GM23338 (cell line): ENCODE results near the gene SLC35B1. TPM values are rescaled to one million over a fixed set of nuclear protein-coding genes. Genes with fewer than 3 reads are reported as not detected.

ENCODE experiments used
- ATAC-seq: fragments of 200-7000 bp; cut with Tn5 transposase; 3 replicates; pipeline ENCODE4 v1.9.1; 2020
- DNase-seq: peaks from one replicate; pipeline ENCODE4 v3.0.0-alpha.2; 2015; ENCODE audit warnings: low spot score
- H2AFZ ChIP-seq: fragments of 200-600 bp; sonication (generic); 2 replicates; pipeline ENCODE4 v1.8.0; 2016; ENCODE audit warnings: antibody characterized with exemption, mild to moderate bottlenecking, moderate library complexity
- H3F3A ChIP-seq: fragments of 200-600 bp; sonication (generic); replicated peaks from 2 replicates; pipeline ENCODE4 v1.8.0; 2017; ENCODE audit warnings: antibody characterized with exemption, mixed run types, low read depth
- H3K27ac ChIP-seq: fragments of 200-600 bp; sonication (generic); 2 replicates; pipeline ENCODE4 v1.6.1; 2016; ENCODE audit warnings: low read depth
- H3K27me3 ChIP-seq: fragments of 200-600 bp; sonication (generic); 2 replicates; pipeline ENCODE4 v1.8.0; 2016; ENCODE audit warnings: mild to moderate bottlenecking, mixed run types, moderate library complexity; ENCODE audit not compliant: insufficient read depth
- H3K36me3 ChIP-seq: fragments of 200-600 bp; sonication (generic); 2 replicates; pipeline ENCODE4 v1.8.0; 2016; ENCODE audit warnings: mild to moderate bottlenecking; ENCODE audit not compliant: insufficient read depth
- H3K4me1 ChIP-seq: fragments of 200-600 bp; sonication (generic); 2 replicates; pipeline ENCODE4 v1.8.0; 2016; ENCODE audit warnings: mild to moderate bottlenecking, moderate library complexity; ENCODE audit not compliant: insufficient read depth
- H3K4me2 ChIP-seq: fragments of 200-600 bp; sonication (generic); 2 replicates; pipeline ENCODE4 v1.7.1; 2017; ENCODE audit warnings: mixed run types
- H3K4me3 ChIP-seq: fragments of 200-600 bp; sonication (generic); 2 replicates; pipeline ENCODE4 v1.6.1; 2016; ENCODE audit warnings: mixed run types
- H3K79me2 ChIP-seq: fragments of 200-600 bp; sonication (generic); replicated peaks from 2 replicates; pipeline ENCODE4 v1.8.0; 2017; ENCODE audit warnings: mild to moderate bottlenecking; ENCODE audit not compliant: insufficient read depth
- H3K9me2 ChIP-seq: fragments of 200-600 bp; sonication (generic); 2 replicates; pipeline ENCODE4 v1.8.0; 2017; ENCODE audit not compliant: insufficient read depth
- H4K20me1 ChIP-seq: fragments of 200-600 bp; sonication (generic); replicated peaks from 2 replicates; pipeline ENCODE4 v1.8.0; 2017; ENCODE audit warnings: mild to moderate bottlenecking; ENCODE audit not compliant: insufficient read depth
- H3K27ac Mint-ChIP-seq: 2 replicates; pipeline ENCODE4 v1.8.0; 2020; ENCODE audit warnings: inconsistent platforms, mild to moderate bottlenecking, moderate library complexity, mixed read lengths
- H3K27me3 Mint-ChIP-seq: 3 replicates; pipeline ENCODE4 v1.8.0; 2022; ENCODE audit warnings: low read depth, mild to moderate bottlenecking, moderate library complexity, mixed read lengths, inconsistent platforms; ENCODE audit not compliant: insufficient read depth, poor library complexity
- H3K36me3 Mint-ChIP-seq: 3 replicates; pipeline ENCODE4 v1.8.0; 2021; ENCODE audit warnings: low read depth, mild to moderate bottlenecking, inconsistent platforms, moderate library complexity, mixed read lengths
- H3K4me1 Mint-ChIP-seq: 3 replicates; pipeline ENCODE4 v1.8.0; 2020; ENCODE audit warnings: mild to moderate bottlenecking, inconsistent platforms, mixed read lengths
- H3K4me3 Mint-ChIP-seq: 3 replicates; pipeline ENCODE4 v1.8.0; 2021; ENCODE audit warnings: moderate library complexity, mild to moderate bottlenecking, inconsistent platforms, mixed read lengths
- H3K9me3 Mint-ChIP-seq: 3 replicates; pipeline ENCODE4 v1.8.0; 2020; ENCODE audit warnings: moderate library complexity, mild to moderate bottlenecking, inconsistent platforms, mixed read lengths
- EZH2phosphoT487 ChIP-seq: fragments of 200-600 bp; sonication (generic); IDR thresholded peaks from one replicate; pipeline ENCODE4 v1.8.1; 2018; ENCODE audit warnings: antibody characterized with exemption; ENCODE audit not compliant: unreplicated experiment
- JUNB ChIP-seq: IDR thresholded peaks from one replicate; pipeline ENCODE4 v1.6.1; 2016; ENCODE audit warnings: antibody characterized with exemption; ENCODE audit not compliant: unreplicated experiment
- REST ChIP-seq: IDR thresholded peaks from one replicate; pipeline ENCODE4 v1.6.1; 2018; ENCODE audit warnings: antibody characterized with exemption; ENCODE audit not compliant: unreplicated experiment
- ZNF331 ChIP-seq: fragments of 250-450 bp; sonication (Bioruptor Pico); IDR thresholded peaks from 2 replicates; pipeline ENCODE4 v1.5.0; 2020; ENCODE audit warnings: low read depth, mild to moderate bottlenecking, moderate library complexity
- polyA plus RNA-seq: library from polyadenylated mRNA; unstranded; fragments of >200 nt; fragmentation: Nextera tagmentation; extraction: Ambion mirVana; gene quantifications from 2 replicates; pipeline ENCODE4 v1.2.1, GENCODE V29; 2016
- total RNA-seq: library from RNA; depleted of rRNA; stranded (reverse); fragments of >200 nt; shearing (Covaris generic); gene quantifications from 2 replicates; pipeline ENCODE4 v1.2.3, GENCODE V29; 2014
- TF ChIP-seq, protein P1 (sequence below), 2 experiments: fragments of 200-600 bp in 1 of 2; sonication (generic) in 1 of 2; conservative IDR thresholded peaks; 2 replicates each; pipeline versions ENCODE4 v1.5.1 to v1.6.1; 2016 to 2017; ENCODE audit warnings: antibody characterized with exemption in 2 of 2, low read depth in 2 of 2, mild to moderate bottlenecking in 2 of 2, moderate library complexity in 1 of 2
- TF ChIP-seq, protein P2 (sequence below): IDR thresholded peaks from 2 replicates; pipeline ENCODE4 v1.6.1; 2016; ENCODE audit warnings: antibody characterized with exemption

The SLC35B1 gene
- total and polyA plus RNA-seq, 2 experiments from 2014 or later = 56.7 to 58.9 TPM

GRCh38 chr17:49694847-49695697 lies 12.7 kb downstream of the SLC35B1 start:
- H3K9me2 ChIP-seq = no peaks in the 10 kb centered on the region
- DNase-seq (peak; percentile 75), ATAC-seq (peak; percentile 57)
- Mint-ChIP-seq H3K4me3 (peak overlapping the region; percentile 13; the same call in 2 of the 3 replicates), H3K9me3 (no peaks in the 10 kb centered on the region), H3K36me3 (0 out of 3 replicates have a peak, but pooled peaks cover 4% of the 10 kb centered on the region), H3K27me3 (peaks cover 7% of the 10 kb centered on the region), H3K27ac (no peak overlapping the region), H3K4me1 (peaks cover 15% of the 10 kb centered on the region)
- no peak overlapping the region for H3K27ac ChIP-seq
- no peaks in the 10 kb centered on the region for H3F3A ChIP-seq
- H3K79me2 ChIP-seq = no peaks in the 10 kb centered on the region
- no peaks in the 10 kb centered on the region for H4K20me1 ChIP-seq
- no peaks in the 10 kb centered on the region for H3K27me3 ChIP-seq
- H3K4me2 ChIP-seq = peak overlapping the region; percentile 58; the same call in 1 of the 2 replicates
- H3K4me1 ChIP-seq = no peaks in the 10 kb centered on the region
- TF ChIP-seq, protein P1, sequence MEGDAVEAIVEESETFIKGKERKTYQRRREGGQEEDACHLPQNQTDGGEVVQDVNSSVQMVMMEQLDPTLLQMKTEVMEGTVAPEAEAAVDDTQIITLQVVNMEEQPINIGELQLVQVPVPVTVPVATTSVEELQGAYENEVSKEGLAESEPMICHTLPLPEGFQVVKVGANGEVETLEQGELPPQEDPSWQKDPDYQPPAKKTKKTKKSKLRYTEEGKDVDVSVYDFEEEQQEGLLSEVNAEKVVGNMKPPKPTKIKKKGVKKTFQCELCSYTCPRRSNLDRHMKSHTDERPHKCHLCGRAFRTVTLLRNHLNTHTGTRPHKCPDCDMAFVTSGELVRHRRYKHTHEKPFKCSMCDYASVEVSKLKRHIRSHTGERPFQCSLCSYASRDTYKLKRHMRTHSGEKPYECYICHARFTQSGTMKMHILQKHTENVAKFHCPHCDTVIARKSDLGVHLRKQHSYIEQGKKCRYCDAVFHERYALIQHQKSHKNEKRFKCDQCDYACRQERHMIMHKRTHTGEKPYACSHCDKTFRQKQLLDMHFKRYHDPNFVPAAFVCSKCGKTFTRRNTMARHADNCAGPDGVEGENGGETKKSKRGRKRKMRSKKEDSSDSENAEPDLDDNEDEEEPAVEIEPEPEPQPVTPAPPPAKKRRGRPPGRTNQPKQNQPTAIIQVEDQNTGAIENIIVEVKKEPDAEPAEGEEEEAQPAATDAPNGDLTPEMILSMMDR (conservative IDR thresholded peaks at IDR 0.05; ENCODE audit: low read depth in 2 of 2) = peak; percentile 85 to 99
- TF ChIP-seq REST (no peak), EZH2phosphoT487 (no peak)
- no peaks in the 10 kb centered on the region for H3K36me3 ChIP-seq
- H2AFZ ChIP-seq = peak overlapping the region; percentile 90
- 0 out of 2 replicates have a peak overlapping the region, but pooled peaks have one; percentile 22 for H3K4me3 ChIP-seq

DNA sequence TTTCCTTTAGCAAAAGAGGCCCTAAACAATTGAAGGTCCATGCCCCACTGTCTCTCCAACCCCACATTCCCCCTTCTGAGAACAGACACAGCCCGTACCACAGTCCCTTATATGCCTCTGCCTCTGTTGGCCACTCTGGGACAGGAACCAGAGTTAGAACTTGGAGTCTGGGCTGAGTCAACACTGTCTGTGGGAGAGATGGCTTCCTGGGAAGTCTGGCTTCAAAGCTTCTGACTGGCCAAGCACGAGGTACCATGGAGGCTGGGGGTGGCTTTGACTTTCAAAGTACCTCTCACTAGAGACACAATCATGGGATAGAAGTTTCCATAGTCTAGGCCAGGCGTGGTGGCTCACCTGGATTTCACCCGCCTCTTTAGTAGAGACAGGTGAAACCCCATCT lies 15.0 kb downstream of the SLC35B1 start:
- Mint-ChIP-seq H3K27me3 (peaks cover 4% of the 10 kb centered on the region), H3K9me3 (no peaks in the 10 kb centered on the region), H3K27ac (no peak overlapping the region), H3K4me1 (peaks cover 25% of the 10 kb centered on the region), H3K36me3 (no peaks in the 10 kb centered on the region), H3K4me3 (no peak overlapping the region)
- Histone ChIP-seq H3K27ac (no peak overlapping the region), H3K4me1 (peaks cover 4% of the 10 kb centered on the region), H3K9me2 (no peaks in the 10 kb centered on the region), H4K20me1 (no peaks in the 10 kb centered on the region), H3K79me2 (no peaks in the 10 kb centered on the region), H3K4me2 (no peak overlapping the region), H3K27me3 (no peaks in the 10 kb centered on the region), H2AFZ (no peak overlapping the region), H3K36me3 (no peaks in the 10 kb centered on the region), H3K4me3 (no peak overlapping the region), H3F3A (no peaks in the 10 kb centered on the region)
- no peak for DNase-seq
- TF ChIP-seq ZNF331 (no peak), JUNB (no peak)
- TF ChIP-seq, protein P2, sequence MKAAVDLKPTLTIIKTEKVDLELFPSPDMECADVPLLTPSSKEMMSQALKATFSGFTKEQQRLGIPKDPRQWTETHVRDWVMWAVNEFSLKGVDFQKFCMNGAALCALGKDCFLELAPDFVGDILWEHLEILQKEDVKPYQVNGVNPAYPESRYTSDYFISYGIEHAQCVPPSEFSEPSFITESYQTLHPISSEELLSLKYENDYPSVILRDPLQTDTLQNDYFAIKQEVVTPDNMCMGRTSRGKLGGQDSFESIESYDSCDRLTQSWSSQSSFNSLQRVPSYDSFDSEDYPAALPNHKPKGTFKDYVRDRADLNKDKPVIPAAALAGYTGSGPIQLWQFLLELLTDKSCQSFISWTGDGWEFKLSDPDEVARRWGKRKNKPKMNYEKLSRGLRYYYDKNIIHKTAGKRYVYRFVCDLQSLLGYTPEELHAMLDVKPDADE = no peak
- TF ChIP-seq, protein P1 (conservative IDR thresholded peaks at IDR 0.05; ENCODE audit: low read depth in 2 of 2) = no peak
- ATAC-seq = no peak
